Activated CD8-positive, alpha-beta T cell treated with anti-CD3 and anti-CD28 coated beads for 36 hours (primary cell): ENCODE data around the gene OR52N5. TPM values are rescaled to one million over a fixed set of nuclear protein-coding genes. Genes with fewer than 3 reads are reported as not detected.

Experiments
- ATAC-seq: fragments of 200-7000 bp; cut with Tn5 transposase; one replicate; pipeline ENCODE4 v1.10.0; 2021; ENCODE audit warnings: mild to moderate bottlenecking, moderate library complexity
- CTCF ChIA-PET: fragments of 350-600 bp; sonication (Branson Sonifier 250); formaldehyde crosslinking; loops from one replicate; lab custom pipeline; 2021; ENCODE audit warnings: antibody characterized with exemption; lab: Charles Lee
- POLR2A ChIA-PET: fragments of 350-600 bp; sonication (Branson Sonifier 250); formaldehyde crosslinking; loops from one replicate; lab custom pipeline; 2021; ENCODE audit warnings: antibody characterized with exemption; lab: Charles Lee
- DNase-seq: peaks from one replicate; pipeline ENCODE4 v3.0.0-alpha.2; 2020
- H3K27ac Mint-ChIP-seq: one replicate; pipeline ENCODE4 v1.8.0; 2021; ENCODE audit warnings: mild to moderate bottlenecking, mixed read lengths
- H3K27me3 Mint-ChIP-seq: one replicate; pipeline ENCODE4 v1.8.0; 2021; ENCODE audit warnings: mixed read lengths
- H3K36me3 Mint-ChIP-seq: one replicate; pipeline ENCODE4 v1.8.0; 2021; ENCODE audit warnings: low read depth, mixed read lengths
- H3K4me1 Mint-ChIP-seq: one replicate; pipeline ENCODE4 v1.8.0; 2021; ENCODE audit warnings: low read depth, mixed read lengths
- H3K4me3 Mint-ChIP-seq: one replicate; pipeline ENCODE4 v1.8.0; 2021; ENCODE audit warnings: mild to moderate bottlenecking, moderate library complexity, mixed read lengths
- H3K9me3 Mint-ChIP-seq: one replicate; pipeline ENCODE4 v1.8.0; 2021; ENCODE audit warnings: mixed read lengths
- intact Hi-C: fragments of 100-400 bp; cut with micrococcal nuclease; formaldehyde crosslinking; loops from one replicate; pipeline ENCODE4 v1.10.0; 2022
- total RNA-seq, 2 experiments: library from RNA; stranded (reverse); gene quantifications; one replicate each; pipeline ENCODE4 v1.2.3, GENCODE V29; 2021
- TF ChIP-seq, protein P1 (sequence below): fragments of 200-600 bp; IDR thresholded peaks from one replicate; pipeline ENCODE4 v1.8.0; 2022; ENCODE audit warnings: antibody characterized with exemption, mild to moderate bottlenecking

Gene OR52N5
- total RNA-seq, 2 experiments from 2014 or later: not detected

- H3K4me3 Mint-ChIP-seq: no peak within 1 kb of the TSS
- H3K9me3 Mint-ChIP-seq: peaks cover 6% of the 10 kb centered on the region
- POLR2A ChIA-PET: no interaction called here
- TF ChIP-seq, protein P1, sequence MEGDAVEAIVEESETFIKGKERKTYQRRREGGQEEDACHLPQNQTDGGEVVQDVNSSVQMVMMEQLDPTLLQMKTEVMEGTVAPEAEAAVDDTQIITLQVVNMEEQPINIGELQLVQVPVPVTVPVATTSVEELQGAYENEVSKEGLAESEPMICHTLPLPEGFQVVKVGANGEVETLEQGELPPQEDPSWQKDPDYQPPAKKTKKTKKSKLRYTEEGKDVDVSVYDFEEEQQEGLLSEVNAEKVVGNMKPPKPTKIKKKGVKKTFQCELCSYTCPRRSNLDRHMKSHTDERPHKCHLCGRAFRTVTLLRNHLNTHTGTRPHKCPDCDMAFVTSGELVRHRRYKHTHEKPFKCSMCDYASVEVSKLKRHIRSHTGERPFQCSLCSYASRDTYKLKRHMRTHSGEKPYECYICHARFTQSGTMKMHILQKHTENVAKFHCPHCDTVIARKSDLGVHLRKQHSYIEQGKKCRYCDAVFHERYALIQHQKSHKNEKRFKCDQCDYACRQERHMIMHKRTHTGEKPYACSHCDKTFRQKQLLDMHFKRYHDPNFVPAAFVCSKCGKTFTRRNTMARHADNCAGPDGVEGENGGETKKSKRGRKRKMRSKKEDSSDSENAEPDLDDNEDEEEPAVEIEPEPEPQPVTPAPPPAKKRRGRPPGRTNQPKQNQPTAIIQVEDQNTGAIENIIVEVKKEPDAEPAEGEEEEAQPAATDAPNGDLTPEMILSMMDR: no peak
- DNase-seq: no peak
- no peak for ATAC-seq
- no peak within 1 kb of the TSS for H3K27ac Mint-ChIP-seq
- H3K27me3 Mint-ChIP-seq: no peaks in the 10 kb centered on the region
- H3K36me3 Mint-ChIP-seq: peaks cover 10% of the 10 kb centered on the region
- intact Hi-C loops: no loop called here
- H3K4me1 Mint-ChIP-seq: no peaks in the 10 kb centered on the region
- CTCF ChIA-PET: interaction anchor here (0.6 to 1.0 kb wide), 2 partner anchors 25 to 58 kb away, joined by 3 read pairs; no protein-coding TSS in a partner anchor
Observed at GRCh38 chr11:5736396-5736795, 46.8 kb downstream of the OR52N5 start, which contains the start of gene OR56B1. TSS of gene OR56B1 (plus strand) at chr11:5736448. CDS start at chr11:5736517, 69 bp downstream.

GRCh38 chr11:5727691-5728090 is 55.5 kb downstream of the OR52N5 start:
- DNase-seq: no peak
- ChIA-PET POLR2A (no interaction called here), CTCF (interaction anchor here (1.4 kb wide), 1 partner anchor 14 kb away, joined by 3 read pairs; no protein-coding TSS in a partner anchor)
- Mint-ChIP-seq H3K36me3 (no peaks in the 10 kb centered on the region), H3K9me3 (no peaks in the 10 kb centered on the region), H3K4me1 (no peaks in the 10 kb centered on the region), H3K4me3 (no peak overlapping the region), H3K27me3 (no peaks in the 10 kb centered on the region), H3K27ac (no peak overlapping the region)
- TF ChIP-seq, protein P1: no peak
- ATAC-seq: no peak
- intact Hi-C loops: no loop called here

DNA sequence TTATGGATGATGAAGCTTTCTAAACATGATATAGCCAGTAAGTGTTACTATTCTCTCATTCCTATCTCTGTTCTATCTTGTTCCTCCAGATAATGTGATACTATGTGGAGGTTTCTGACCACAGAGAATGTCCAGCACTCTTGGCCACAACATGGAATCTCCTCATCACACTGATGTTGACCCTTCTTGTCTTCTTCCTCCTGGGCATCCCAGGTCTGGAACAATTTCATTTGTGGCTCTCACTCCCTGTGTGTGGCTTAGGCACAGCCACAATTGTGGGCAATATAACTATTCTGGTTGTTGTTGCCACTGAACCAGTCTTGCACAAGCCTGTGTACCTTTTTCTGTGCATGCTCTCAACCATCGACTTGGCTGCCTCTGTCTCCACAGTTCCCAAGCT is 56.8 kb downstream of the OR52N5 start:
- CTCF ChIA-PET: no interaction called here
- intact Hi-C loops: no loop called here
- DNase-seq: no peak

More for the DNA sequence above, 56.8 kb downstream of the OR52N5 start:
- Mint-ChIP-seq H3K27ac (no peak overlapping the region), H3K9me3 (no peaks in the 10 kb centered on the region), H3K27me3 (no peaks in the 10 kb centered on the region), H3K36me3 (no peaks in the 10 kb centered on the region), H3K4me3 (no peak overlapping the region), H3K4me1 (no peaks in the 10 kb centered on the region)
- TF ChIP-seq, protein P1: no peak
- ATAC-seq: no peak
- POLR2A ChIA-PET: no interaction called here

Other genes starting within 250 kb of the OR52N5 start
- gene OR52H1, start 234.8 kb downstream of the OR52N5 start, total RNA-seq: not detected
- not detected for gene OR52B6, start 202.5 kb downstream of the OR52N5 start, total RNA-seq
- gene TRIM6, start 186.7 kb downstream of the OR52N5 start, total RNA-seq: under 1 TPM; 0.32 to 0.47 TPM
- gene TRIM34, start 158.4 kb downstream of the OR52N5 start, total RNA-seq: 1 to 10 TPM; 8.5 to 9.3 TPM
- 10 to 100 TPM; 21.5 TPM for gene TRIM5, start 98.3 kb downstream of the OR52N5 start, total RNA-seq
- gene TRIM22, start 93.6 kb downstream of the OR52N5 start, total RNA-seq: 100 to 1,000 TPM; 138 to 149 TPM
- gene OR56B1, start 46.9 kb downstream of the OR52N5 start, total RNA-seq: under 1 TPM in 1 of 2 experiments, not detected in 1; 0.25 TPM
- 1 to 10 TPM in 1 of 2 experiments, under 1 TPM in 1; 0.47 to 1.1 TPM for gene OR52N4, start 29.1 kb downstream of the OR52N5 start, total RNA-seq
- not detected for gene OR52N1, start 7.9 kb upstream of the OR52N5 start, total RNA-seq
- not detected for gene OR52N2, start 25.6 kb upstream of the OR52N5 start, total RNA-seq
- gene OR52E6, start 58.5 kb upstream of the OR52N5 start, total RNA-seq: not detected
- gene OR52E8, start 74.3 kb upstream of the OR52N5 start, total RNA-seq: not detected
- not detected for gene OR52E4, start 97.3 kb upstream of the OR52N5 start, total RNA-seq
- not detected for gene OR52E5, start 109.9 kb upstream of the OR52N5 start, total RNA-seq
- gene OR56A3, start 158.9 kb upstream of the OR52N5 start, total RNA-seq: not detected
- gene OR56A5, start 185.1 kb upstream of the OR52N5 start, total RNA-seq: not detected
- gene OR52L1, start 203.6 kb upstream of the OR52N5 start, total RNA-seq: not detected
- gene OR56A4, start 223.6 kb upstream of the OR52N5 start, total RNA-seq: not detected
- gene OR56A1, start 247.4 kb upstream of the OR52N5 start, total RNA-seq: not detected